GM12873 (cell line): ENCODE measurements around the gene SCAP.

ENCODE experiments used
- TF ChIP-seq, protein P1 (sequence below): IDR thresholded peaks from 2 replicates; pipeline ENCODE4 v1.5.1; 2012; ENCODE audit warnings: low read depth, mild to moderate bottlenecking, moderate library complexity, low read length, control low read depth; ENCODE audit not compliant: insufficient read depth; ENCODE audit errors: missing control alignments

The SCAP gene

DNA sequence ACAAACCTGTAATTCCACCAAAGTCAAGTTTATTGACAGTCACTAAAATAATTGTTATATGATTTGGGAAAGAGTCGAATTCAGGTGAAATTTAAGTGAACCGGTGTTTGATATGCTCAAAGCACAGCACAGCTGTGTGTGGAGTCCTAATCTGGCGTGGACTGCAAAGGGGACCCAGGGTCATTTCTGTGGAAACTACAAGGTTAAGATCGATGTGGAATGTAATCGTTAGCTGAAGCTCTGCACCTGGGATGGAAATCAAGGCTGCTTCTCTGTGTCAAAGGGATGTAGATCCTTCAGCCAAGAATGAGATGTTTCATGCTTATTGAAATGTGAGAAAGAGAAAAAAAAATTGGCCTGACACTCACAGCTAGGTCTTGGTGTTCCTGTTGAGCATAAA, 39.4 kb upstream of the SCAP start:
- TF ChIP-seq, protein P1, sequence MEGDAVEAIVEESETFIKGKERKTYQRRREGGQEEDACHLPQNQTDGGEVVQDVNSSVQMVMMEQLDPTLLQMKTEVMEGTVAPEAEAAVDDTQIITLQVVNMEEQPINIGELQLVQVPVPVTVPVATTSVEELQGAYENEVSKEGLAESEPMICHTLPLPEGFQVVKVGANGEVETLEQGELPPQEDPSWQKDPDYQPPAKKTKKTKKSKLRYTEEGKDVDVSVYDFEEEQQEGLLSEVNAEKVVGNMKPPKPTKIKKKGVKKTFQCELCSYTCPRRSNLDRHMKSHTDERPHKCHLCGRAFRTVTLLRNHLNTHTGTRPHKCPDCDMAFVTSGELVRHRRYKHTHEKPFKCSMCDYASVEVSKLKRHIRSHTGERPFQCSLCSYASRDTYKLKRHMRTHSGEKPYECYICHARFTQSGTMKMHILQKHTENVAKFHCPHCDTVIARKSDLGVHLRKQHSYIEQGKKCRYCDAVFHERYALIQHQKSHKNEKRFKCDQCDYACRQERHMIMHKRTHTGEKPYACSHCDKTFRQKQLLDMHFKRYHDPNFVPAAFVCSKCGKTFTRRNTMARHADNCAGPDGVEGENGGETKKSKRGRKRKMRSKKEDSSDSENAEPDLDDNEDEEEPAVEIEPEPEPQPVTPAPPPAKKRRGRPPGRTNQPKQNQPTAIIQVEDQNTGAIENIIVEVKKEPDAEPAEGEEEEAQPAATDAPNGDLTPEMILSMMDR: no peak

DNA sequence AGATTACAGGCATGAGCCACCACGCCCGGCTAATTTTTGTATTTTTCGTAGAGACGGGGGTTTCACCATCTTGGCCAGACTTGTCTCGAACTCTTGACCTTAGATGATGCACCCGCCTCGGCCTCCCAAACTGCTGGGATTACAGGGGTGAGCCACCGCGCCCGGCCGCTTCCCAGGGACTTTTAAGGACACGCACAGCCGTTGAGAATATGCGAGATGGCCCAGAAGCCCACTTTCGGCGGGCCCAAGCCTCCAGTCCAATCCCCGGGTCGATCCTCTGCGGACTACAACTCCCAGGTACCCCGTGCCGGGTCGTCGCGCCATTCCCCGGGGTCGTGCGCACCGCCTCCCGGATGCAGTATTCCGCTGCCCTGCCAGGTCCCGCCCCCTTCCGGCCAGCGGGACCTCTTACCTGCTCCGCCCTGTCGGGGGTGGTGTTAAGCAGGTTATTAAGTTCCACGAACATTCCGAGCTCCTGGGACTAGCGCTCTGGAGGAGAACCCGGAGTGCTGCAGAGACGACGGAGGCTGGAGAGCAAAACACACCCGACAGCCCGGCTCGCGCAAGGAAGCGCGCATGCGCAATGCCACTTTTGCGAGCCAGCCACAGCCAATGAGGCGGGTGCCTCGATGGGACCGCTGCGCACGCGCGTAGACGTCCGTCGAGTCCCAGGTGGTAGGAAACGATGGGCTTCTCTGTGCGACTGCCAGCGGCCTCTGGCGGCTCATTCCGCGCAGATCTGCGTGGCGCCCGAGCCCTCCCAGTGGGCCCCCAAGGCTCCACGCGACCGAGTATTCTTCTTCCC, 37.6 kb upstream of the SCAP start, which contains the start of gene ELP6:
ELP6 (minus strand) TSS at position 588 of the 805 bp plus-strand sequence; CDS start at position 466, 122 bp downstream.
- TF ChIP-seq, protein P1: peak; percentile 78

DNA sequence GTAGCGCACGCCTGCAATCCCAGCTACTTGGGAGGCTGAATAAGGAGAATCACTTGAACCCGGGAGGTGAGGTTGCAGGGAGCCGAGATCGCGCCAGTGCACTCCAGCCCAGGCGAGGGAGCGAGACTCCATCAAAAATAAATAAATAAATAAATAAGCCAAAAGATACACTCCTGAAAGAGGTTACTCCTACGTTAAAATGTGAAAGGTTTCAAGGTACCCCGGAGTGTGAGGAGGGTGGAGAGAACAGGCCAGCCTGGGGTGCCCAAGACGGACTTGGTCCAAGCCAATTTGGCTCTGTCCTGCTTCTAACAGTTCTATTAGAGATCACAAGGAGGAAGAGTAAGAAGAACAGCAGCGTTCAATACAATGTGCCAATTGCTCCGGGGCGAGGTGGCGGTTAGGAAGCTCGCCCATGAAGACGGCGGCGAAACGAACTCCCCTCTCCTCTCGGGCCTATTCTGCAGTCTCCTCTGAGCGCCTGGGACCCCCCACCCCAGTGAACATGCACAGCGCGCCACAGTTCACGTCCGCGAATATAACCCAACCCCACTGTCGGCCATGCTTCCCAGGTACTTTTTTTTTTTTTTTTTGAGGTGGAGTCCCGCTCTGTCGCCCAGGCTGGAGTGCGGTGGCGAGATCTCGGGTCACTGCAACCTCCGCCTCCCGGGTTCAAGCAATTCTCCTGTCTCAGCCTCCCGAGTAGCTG, 36.8 kb upstream of the SCAP start:
- TF ChIP-seq, protein P1: no peak

DNA sequence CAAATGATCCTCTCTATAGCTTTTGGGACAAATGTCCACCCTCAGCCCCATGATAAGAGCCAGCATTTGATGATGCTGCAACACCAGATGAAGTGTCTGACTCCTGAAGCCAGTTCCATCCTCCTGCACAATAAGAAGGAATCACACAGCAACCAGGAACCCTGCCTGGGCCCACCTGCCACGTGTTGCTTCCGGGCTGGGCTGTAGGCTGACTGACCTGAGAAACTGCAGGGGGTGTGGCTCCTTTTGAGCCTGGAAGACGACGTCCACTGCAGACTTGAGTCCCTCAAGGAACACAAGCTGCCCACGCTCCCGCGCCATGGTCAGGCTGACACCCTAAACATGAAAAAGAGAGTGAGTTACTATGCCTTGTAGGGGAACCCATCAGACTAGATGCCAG, 28.4 kb upstream of the SCAP start:
- TF ChIP-seq, protein P1: no peak

DNA sequence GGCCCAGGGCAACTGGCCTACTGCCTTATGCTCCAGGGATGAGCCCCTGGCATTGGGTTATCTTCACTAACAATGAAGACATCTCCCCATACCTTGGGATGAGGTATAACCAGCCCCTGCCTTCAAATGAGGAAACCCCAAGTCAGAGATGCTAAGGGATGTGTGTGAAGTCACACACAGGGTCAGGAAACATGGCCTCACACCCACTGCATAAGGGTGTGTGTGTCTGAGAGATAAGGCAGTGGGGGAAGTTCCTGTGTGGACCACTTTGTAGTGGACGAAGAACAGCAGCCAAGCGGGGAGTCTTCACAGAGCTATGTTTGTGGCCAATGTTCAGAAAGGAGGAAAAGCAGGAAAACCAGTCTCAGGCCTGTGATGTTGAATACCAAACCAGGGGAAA, 27.3 kb upstream of the SCAP start:
- TF ChIP-seq, protein P1: no peak

DNA sequence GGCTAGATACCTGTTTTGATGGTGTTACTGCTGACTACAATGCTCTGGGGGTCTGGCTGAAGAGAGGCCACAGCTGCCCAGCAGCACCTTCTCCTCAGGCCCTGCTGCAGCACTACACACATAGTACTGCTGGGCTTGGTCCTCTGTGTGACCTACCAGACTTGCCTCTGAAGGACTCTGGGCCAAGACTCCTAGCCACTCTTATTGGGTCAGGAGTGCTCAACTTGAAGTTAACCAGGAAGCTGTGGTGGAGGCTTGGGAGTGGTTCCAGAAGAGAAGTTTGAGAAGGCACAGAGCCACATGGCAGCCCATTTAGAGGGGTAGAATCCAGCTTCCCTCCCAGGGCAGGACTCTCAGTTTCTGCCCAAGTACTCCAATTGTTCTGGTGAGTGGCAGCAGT, 21.2 kb upstream of the SCAP start:
- TF ChIP-seq, protein P1: no peak

- TF ChIP-seq, protein P1: no peak
Measured at GRCh38 chr3:47495886-47496285, 20.1 kb upstream of the SCAP start.
